ENCODE data around the gene JCHAIN.
A peak's percentile ranks its signal among the peaks of the same experiment; 100 is the strongest.
"Not testable (repeated sequence)": the region's sequence is repeated elsewhere in the genome, so short reads cannot be mapped to it uniquely, and the experiment has no call there.

Gene JCHAIN

DNA sequence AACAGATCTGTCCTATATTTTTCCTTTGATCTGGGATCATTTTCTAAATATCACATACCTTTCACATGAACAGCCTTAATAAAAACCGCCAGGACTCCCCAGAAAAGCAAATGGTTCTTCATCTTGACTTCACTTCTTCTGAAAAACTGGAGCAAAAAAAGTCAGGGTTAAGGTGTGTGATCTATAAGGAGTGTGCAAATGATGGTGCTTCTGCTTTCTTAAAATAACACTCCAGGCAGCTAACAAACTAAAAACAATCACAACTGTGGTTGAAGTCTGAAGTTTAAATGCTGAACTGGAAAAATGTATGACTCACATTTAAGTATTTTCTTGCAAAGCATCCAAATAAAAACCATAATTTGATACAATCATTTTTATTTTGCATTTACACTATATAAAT is at the start of gene JCHAIN:
TSS of gene JCHAIN (minus strand) at position 140 of the 400 bp plus-strand sequence. CDS start at position 122, 18 bp downstream.
- no peak for DNase-seq

- peak; percentile 59 for DNase-seq
These were observed 48.8 kb upstream of the JCHAIN start for GRCh38 chr4:70715097-70715496.

GRCh38 chr4:70714079-70714887 is 48.0 kb upstream of the JCHAIN start:
- no peak for DNase-seq

DNA sequence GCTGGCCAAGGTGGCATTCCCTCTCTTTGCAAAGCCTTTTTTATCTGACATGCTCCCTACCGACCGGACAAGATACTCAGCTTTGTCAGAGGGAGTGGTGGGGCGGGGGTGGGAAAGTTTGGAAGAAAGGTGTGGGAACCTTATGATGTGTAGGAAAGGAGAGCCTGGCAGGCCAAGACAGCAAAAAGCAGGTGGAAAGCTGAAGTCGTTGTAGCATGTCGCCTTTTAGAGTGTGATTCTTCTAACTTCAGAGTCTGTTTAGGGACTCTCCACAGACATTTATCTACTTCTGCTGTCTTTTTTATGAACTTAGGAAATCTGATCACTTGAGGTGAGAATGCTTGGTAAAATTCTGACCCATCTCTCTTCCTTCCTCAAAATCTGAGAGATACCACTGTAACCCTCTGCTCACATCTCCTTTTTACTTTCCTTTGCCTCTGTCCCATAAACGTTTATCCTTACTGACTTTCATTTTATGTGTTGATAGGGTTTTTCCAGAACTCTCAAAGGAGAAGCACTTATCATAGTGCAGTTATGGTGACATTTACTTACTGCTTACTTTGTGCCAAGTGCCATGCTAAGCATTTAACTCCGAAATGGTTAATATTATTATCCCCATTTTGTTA is 47.3 kb upstream of the JCHAIN start:
- no peak for DNase-seq

DNA sequence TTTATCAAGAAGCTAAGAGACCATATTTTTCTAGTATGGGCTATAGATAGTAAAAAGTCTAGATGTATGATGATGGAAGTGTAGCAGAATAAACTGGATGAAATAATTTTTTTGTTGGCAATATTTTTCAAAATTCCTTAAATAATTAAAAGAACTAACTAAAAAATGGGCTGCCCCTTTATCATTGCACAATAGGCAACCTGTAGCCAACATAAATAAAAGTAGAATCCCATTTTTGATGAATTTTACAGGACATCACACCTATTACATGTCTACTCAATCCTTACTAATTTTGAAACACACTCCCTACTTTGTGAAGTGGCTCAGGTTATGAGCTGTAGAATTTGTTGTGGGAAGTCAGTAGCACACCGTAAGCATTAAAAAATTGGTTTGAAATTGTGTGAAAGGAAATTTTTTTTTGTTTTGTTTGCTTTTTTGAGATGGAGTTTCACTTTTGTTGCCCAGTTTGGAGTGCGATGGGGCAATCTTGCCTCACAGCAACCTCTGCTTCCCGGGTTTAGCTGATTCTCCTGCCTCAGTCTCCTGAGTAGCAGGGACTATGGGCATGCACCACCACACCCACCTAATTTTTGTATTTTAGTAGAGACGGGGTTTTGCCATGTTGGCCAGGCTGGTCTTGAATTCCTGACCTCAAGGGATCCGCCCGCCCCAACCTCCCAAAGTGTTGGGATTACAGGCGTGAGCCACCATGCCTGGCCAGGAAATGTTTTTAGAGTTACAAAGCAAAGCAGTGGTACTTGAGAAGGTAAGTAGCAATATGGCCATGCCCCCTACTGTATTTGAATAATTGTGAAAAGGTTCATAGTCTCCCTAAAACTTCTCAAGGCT is 46.5 kb upstream of the JCHAIN start:
- no peak for DNase-seq

GRCh38 chr4:70712150-70712549 is 45.8 kb upstream of the JCHAIN start:
- no peak for DNase-seq

GRCh38 chr4:70711599-70711998 is 45.3 kb upstream of the JCHAIN start:
- DNase-seq: no peak

GRCh38 chr4:70709611-70710205 is 43.4 kb upstream of the JCHAIN start:
- no peak for DNase-seq

- no peak for DNase-seq
These were observed 40.2 kb upstream of the JCHAIN start for GRCh38 chr4:70706516-70706915.

- no peak for DNase-seq
These were observed 39.7 kb upstream of the JCHAIN start for GRCh38 chr4:70706044-70706461.

GRCh38 chr4:70705183-70706043 is 39.1 kb upstream of the JCHAIN start:
- DNase-seq: peak; percentile 56

- DNase-seq: peak; percentile 8
These were observed 38.5 kb upstream of the JCHAIN start for GRCh38 chr4:70704931-70705182.

DNA sequence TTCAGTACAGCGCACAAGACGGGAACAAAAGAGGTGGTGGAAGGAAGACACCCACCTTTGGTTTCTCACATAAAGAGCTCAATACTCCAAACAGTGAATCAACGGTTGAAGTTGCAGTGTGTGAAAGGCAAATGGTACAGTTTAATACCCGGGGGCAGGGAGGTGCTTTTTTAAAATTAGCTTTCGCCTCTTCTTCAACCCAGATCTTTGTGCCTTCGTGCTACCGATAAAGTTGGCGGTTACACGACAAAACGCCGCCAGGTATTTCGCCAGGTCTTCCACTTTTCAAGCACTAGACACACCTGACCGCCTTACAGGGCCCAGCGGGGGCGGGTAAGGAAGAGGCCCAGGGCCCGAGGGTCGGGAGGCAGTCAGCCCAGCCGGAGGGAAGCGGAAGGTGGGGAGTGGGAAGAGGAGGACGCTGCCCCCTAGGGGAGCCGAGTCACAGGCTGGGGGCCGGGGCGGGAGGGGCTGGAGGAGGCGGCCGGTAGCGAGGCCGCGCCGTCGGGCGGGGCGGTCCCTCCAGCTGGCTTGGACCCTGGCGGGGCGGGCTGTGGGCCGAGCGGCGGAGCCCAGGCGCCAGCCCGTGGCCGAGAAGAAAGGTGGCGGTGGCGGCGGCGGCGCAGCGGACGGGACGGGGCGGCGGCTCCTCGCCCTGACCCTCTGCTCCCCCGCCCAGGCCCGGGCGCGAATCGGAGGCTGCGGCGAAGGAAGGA is 38.1 kb upstream of the JCHAIN start:
- peak; percentile 73 for DNase-seq

GRCh38 chr4:70703619-70704214 is 37.4 kb upstream of the JCHAIN start:
- DNase-seq: peak; percentile 29

DNA sequence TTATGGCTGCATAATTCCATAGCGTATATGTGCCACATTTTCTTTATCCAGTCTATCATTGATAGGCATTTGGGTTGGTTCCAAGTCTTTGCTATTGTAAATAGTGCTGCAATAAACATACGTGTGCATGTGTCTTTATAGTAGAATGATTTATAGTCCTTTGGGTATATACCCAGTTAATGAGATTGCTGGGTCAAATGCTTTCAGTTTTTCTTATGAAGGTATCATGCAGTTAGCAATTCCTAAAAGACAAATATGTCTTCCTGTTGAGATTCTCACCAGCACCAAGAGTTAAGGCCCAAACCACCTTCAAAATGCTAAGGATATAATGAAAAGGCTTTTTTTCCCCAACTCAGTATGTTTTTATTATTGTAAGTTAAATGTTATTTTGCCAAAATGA is 36.3 kb upstream of the JCHAIN start:
- DNase-seq: not testable (repeated sequence)

GRCh38 chr4:70701271-70701670 is 35.0 kb upstream of the JCHAIN start:
- no peak for DNase-seq

- DNase-seq: no peak
These were observed 34.4 kb upstream of the JCHAIN start for GRCh38 chr4:70700712-70701111.

- not testable (repeated sequence) for DNase-seq
These were observed 32.1 kb upstream of the JCHAIN start for GRCh38 chr4:70698435-70698834.

DNA sequence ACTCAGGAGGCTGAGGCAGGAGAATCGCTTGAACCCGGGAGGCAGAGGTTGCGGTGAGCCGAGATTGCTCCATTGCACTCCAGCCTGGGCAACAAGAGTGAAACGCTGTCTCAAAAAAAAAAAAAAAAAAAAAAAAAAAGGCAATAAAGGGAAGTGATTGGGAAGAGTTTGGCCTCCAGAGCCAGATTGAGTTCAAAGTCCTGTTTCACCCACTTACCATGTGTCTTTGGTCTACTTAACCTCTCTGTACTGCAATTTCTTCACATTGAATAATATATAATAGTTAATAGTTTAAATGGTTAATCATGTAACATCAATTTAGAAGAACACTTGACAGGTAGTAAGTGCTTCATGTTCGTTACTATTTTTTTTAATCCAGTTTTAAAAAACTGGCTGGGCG is 28.3 kb upstream of the JCHAIN start:
- not testable (repeated sequence) for DNase-seq

- no peak for DNase-seq
These were observed 25.4 kb upstream of the JCHAIN start for GRCh38 chr4:70691661-70692060.

- DNase-seq: no peak
These were observed 22.5 kb upstream of the JCHAIN start for GRCh38 chr4:70688795-70689231.
